ENCODE results near the gene C10orf105. TPM values are rescaled to one million over a fixed set of nuclear protein-coding genes. Genes with fewer than 3 reads are reported as not detected.

Gene C10orf105
- total RNA-seq, 1 donor from 2014 or later, result not detected

GRCh38 chr10:71715860-71716259 lies 3.7 kb downstream of the C10orf105 start:
- no peak for DNase-seq
- no peak overlapping the region for H3K27ac Mint-ChIP-seq
- H3K27me3 Mint-ChIP-seq, result no peaks in the 10 kb centered on the region
- no peaks in the 10 kb centered on the region for H3K36me3 Mint-ChIP-seq (ENCODE audit: low read depth)
- H3K4me1 Mint-ChIP-seq, result peaks cover 32% of the 10 kb centered on the region
- H3K4me3 Mint-ChIP-seq, result no peak overlapping the region
- no peak for TF ChIP-seq CTCF (IDR thresholded peaks at IDR 0.05)
- ChIA-PET POLR2A (no interaction called here), CTCF (interaction anchor here (2.1 kb wide), 1 partner anchor 180 kb away, joined by 5 read pairs; no protein-coding TSS in a partner anchor)
- intact Hi-C loops (cut with micrococcal nuclease), result no loop called here
- no peak for ATAC-seq (ENCODE audit: low read depth)
- no peaks in the 10 kb centered on the region for H3K9me3 Mint-ChIP-seq

- ATAC-seq (ENCODE audit: low read depth) (no peak), DNase-seq (no peak)
- Mint-ChIP-seq H3K4me3 (no peak overlapping the region), H3K36me3 (ENCODE audit: low read depth) (no peaks in the 10 kb centered on the region), H3K27ac (no peak overlapping the region), H3K4me1 (peaks cover 33% of the 10 kb centered on the region), H3K9me3 (no peaks in the 10 kb centered on the region), H3K27me3 (no peaks in the 10 kb centered on the region)
- TF ChIP-seq CTCF (IDR thresholded peaks at IDR 0.05), result no peak
- ChIA-PET POLR2A (no interaction called here), CTCF (interaction anchor here (2.1 kb wide), 1 partner anchor 181 kb away, joined by 5 read pairs; no protein-coding TSS in a partner anchor)
- intact Hi-C loops (cut with micrococcal nuclease), result no loop called here
Observed at GRCh38 chr10:71715026-71715425, 4.6 kb downstream of the C10orf105 start.

GRCh38 chr10:71714592-71714991 lies 5.0 kb downstream of the C10orf105 start:
- no peak for TF ChIP-seq CTCF (IDR thresholded peaks at IDR 0.05)
- DNase-seq, result no peak
- H3K4me1 Mint-ChIP-seq, result peaks cover 37% of the 10 kb centered on the region
- ChIA-PET POLR2A (no interaction called here), CTCF (interaction anchor here (2.1 kb wide), 1 partner anchor 182 kb away, joined by 5 read pairs; no protein-coding TSS in a partner anchor)
- ATAC-seq (ENCODE audit: low read depth), result no peak
- no peak overlapping the region for H3K4me3 Mint-ChIP-seq
- H3K27ac Mint-ChIP-seq, result no peak overlapping the region
- intact Hi-C loops (cut with micrococcal nuclease), result loop anchor here (5.0 kb wide), 1 partner anchor 58 kb away; the partner anchor contains the start of gene VSIR
- no peaks in the 10 kb centered on the region for H3K9me3 Mint-ChIP-seq
- no peaks in the 10 kb centered on the region for H3K36me3 Mint-ChIP-seq (ENCODE audit: low read depth)
- H3K27me3 Mint-ChIP-seq, result no peaks in the 10 kb centered on the region

- DNase-seq, result no peak
- intact Hi-C loops (cut with micrococcal nuclease), result loop anchor here (5.0 kb wide), 1 partner anchor 58 kb away; the partner anchor contains the start of gene VSIR
- no peaks in the 10 kb centered on the region for H3K9me3 Mint-ChIP-seq
- ChIA-PET POLR2A (no interaction called here), CTCF (no interaction called here)
- H3K27me3 Mint-ChIP-seq, result no peaks in the 10 kb centered on the region
- no peak overlapping the region for H3K27ac Mint-ChIP-seq
- no peak for ATAC-seq (ENCODE audit: low read depth)
- H3K4me3 Mint-ChIP-seq, result peak overlapping the region; percentile 19
- TF ChIP-seq CTCF (IDR thresholded peaks at IDR 0.05), result no peak
- H3K4me1 Mint-ChIP-seq, result peaks cover 40% of the 10 kb centered on the region
- H3K36me3 Mint-ChIP-seq (ENCODE audit: low read depth), result no peaks in the 10 kb centered on the region
Observed at GRCh38 chr10:71714031-71714410, 5.6 kb downstream of the C10orf105 start.

GRCh38 chr10:71713135-71714030 lies 6.2 kb downstream of the C10orf105 start:
- no peak overlapping the region for H3K4me3 Mint-ChIP-seq

More at GRCh38 chr10:71713135-71714030, 6.2 kb downstream of the C10orf105 start:
- POLR2A ChIA-PET, result no interaction called here
- TF ChIP-seq CTCF (IDR thresholded peaks at IDR 0.05), result no peak
- intact Hi-C loops (cut with micrococcal nuclease), result loop anchor here (2.0 to 5.0 kb wide), 2 partner anchors 13 to 59 kb away; partner anchors contain the start of gene VSIR
- CTCF ChIA-PET, result interaction anchor here (1.3 to 3.4 kb wide), 2 partner anchors 99 to 183 kb away, joined by 4 to 11 read pairs; no protein-coding TSS in a partner anchor
- Mint-ChIP-seq H3K27me3 (no peaks in the 10 kb centered on the region), H3K9me3 (no peaks in the 10 kb centered on the region), H3K27ac (no peak overlapping the region), H3K4me1 (peaks cover 41% of the 10 kb centered on the region), H3K36me3 (ENCODE audit: low read depth) (no peaks in the 10 kb centered on the region)
- ATAC-seq (ENCODE audit: low read depth), result peak; percentile 45
- no peak for DNase-seq
